H1 (cell line): ENCODE data around the gene SLIT3. TPM values are rescaled to one million over a fixed set of nuclear protein-coding genes. Genes with fewer than 3 reads are reported as not detected.

ENCODE experiments used
- CTCF ChIA-PET: fragments of 300-600 bp; sonication (Branson Sonifier 250); formaldehyde crosslinking; loops from one replicate; lab custom pipeline; 2021; ENCODE audit not compliant: partially characterized antibody; lab: Charles Lee
- POLR2A ChIA-PET: fragments of 300-600 bp; sonication (Branson Sonifier 250); formaldehyde crosslinking; loops from one replicate; lab custom pipeline; 2021; ENCODE audit warnings: inconsistent platforms; ENCODE audit not compliant: partially characterized antibody; lab: Charles Lee
- DNase-seq, 2 experiments: peaks; one replicate each; pipeline versions ENCODE4 v3.0.0 to v3.0.0-alpha.2; 2010 to 2022; ENCODE audit warnings: low spot score in 2 of 2, low read depth in 1 of 2, mixed read lengths in 1 of 2
- FAIRE-seq: peaks from 2 replicates; lab custom pipeline; 2011; peaks lifted over from hg19 to GRCh38; lab: Jason Lieb, UNC
- H2AFZ ChIP-seq: 2 replicates; pipeline ENCODE4 v1.8.1; 2012; ENCODE audit warnings: low read length, inconsistent platforms
- H2AK5ac ChIP-seq: 2 replicates; pipeline ENCODE4 v1.6.1; 2013; ENCODE audit warnings: low read depth, low read length
- H2BK120ac ChIP-seq: replicated peaks from 2 replicates; pipeline ENCODE3; 2013; ENCODE audit warnings: low read depth, low read length, inconsistent platforms
- H2BK12ac ChIP-seq: 2 replicates; pipeline ENCODE4 v1.6.1; 2013; ENCODE audit warnings: low read depth, low read length
- H2BK15ac ChIP-seq: 2 replicates; pipeline ENCODE4 v1.6.1; 2013; ENCODE audit warnings: low read length
- H2BK20ac ChIP-seq: 2 replicates; pipeline ENCODE4 v1.6.1; 2013; ENCODE audit warnings: low read length
- H2BK5ac ChIP-seq: 2 replicates; pipeline ENCODE4 v1.6.1; 2013; ENCODE audit warnings: low read depth, low read length
- H3K14ac ChIP-seq: 2 replicates; pipeline ENCODE4 v1.6.1; 2013; ENCODE audit warnings: inconsistent platforms; ENCODE audit not compliant: insufficient read length
- H3K18ac ChIP-seq: 2 replicates; pipeline ENCODE4 v1.6.1; 2013; ENCODE audit warnings: low read length; ENCODE audit errors: extremely low read depth
- H3K23ac ChIP-seq: 2 replicates; pipeline ENCODE4 v1.6.1; 2013; ENCODE audit warnings: inconsistent platforms; ENCODE audit not compliant: insufficient read length
- H3K23me2 ChIP-seq: 2 replicates; pipeline ENCODE4 v1.6.1; 2013; ENCODE audit warnings: low read depth, low read length
- H3K27ac ChIP-seq: 2 replicates; pipeline ENCODE4 v1.6.1; 2011; ENCODE audit warnings: low read depth, low read length, inconsistent platforms
- H3K27me3 ChIP-seq, 4 experiments: replicated peaks in 1 of 4; 1 replicate in 1 of 4; 2 replicates in 3 of 4; pipeline versions ENCODE4 v1.6.1 to v1.8.1; 2011 to 2013; ENCODE audit warnings: low read length in 3 of 4, mild to moderate bottlenecking in 3 of 4, inconsistent platforms in 2 of 4, mixed read lengths in 2 of 4, moderate library complexity in 1 of 4; ENCODE audit not compliant: control insufficient read depth in 3 of 4, insufficient read depth in 3 of 4; ENCODE audit errors: extremely low read depth in 1 of 4
- H3K36me3 ChIP-seq, 4 experiments: 2 replicates each; pipeline versions ENCODE4 v1.6.1 to v1.8.1; 2011 to 2013; ENCODE audit warnings: mild to moderate bottlenecking in 4 of 4, low read length in 3 of 4, moderate library complexity in 2 of 4, control low read depth in 1 of 4, inconsistent platforms in 1 of 4; ENCODE audit not compliant: insufficient read depth in 4 of 4, control insufficient read depth in 2 of 4
- H3K4ac ChIP-seq: replicated peaks from 2 replicates; pipeline ENCODE3; 2013; ENCODE audit warnings: low read length, low read depth, mixed read lengths, inconsistent platforms; ENCODE audit not compliant: insufficient read length
- H3K4me1 ChIP-seq, 4 experiments: replicated peaks in 1 of 4; 1 replicate in 1 of 4; 2 replicates in 3 of 4; pipeline versions ENCODE4 v1.6.1 to v1.8.1; 2011 to 2013; ENCODE audit warnings: low read length in 3 of 4, inconsistent platforms in 2 of 4, mixed read lengths in 1 of 4; ENCODE audit not compliant: insufficient read depth in 4 of 4, control insufficient read depth in 3 of 4
- H3K4me2 ChIP-seq, 2 experiments: 2 replicates each; pipeline versions ENCODE4 v1.6.1 to v1.8.1; 2011 to 2013; ENCODE audit warnings: low read depth in 2 of 2, low read length in 2 of 2, control low read depth in 1 of 2, inconsistent platforms in 1 of 2, mild to moderate bottlenecking in 1 of 2; ENCODE audit not compliant: insufficient read depth in 1 of 2
- H3K4me3 ChIP-seq, 4 experiments: fragments of 200-600, 300-600 bp in 1 of 4; sonication (generic), shearing (Covaris generic), sonication (Bioruptor Twin) in 1 of 4; 2 replicates each; pipeline versions ENCODE4 v1.5.1 to v1.8.1; 2011 to 2016; ENCODE audit warnings: low read length in 4 of 4, low read depth in 3 of 4, control low read depth in 2 of 4, inconsistent platforms in 2 of 4, mild to moderate bottlenecking in 2 of 4, mixed read lengths in 1 of 4, moderate library complexity in 1 of 4; ENCODE audit not compliant: insufficient read depth in 2 of 4; ENCODE audit errors: extremely low read depth in 1 of 4
- H3K56ac ChIP-seq: replicated peaks from 2 replicates; pipeline ENCODE3; 2013; ENCODE audit warnings: low read depth, mild to moderate bottlenecking, mixed read lengths, low read length, inconsistent platforms; ENCODE audit not compliant: insufficient read length
- H3K79me1 ChIP-seq: 2 replicates; pipeline ENCODE4 v1.6.1; 2013; ENCODE audit warnings: low read depth, low read length, control low read depth
- H3K79me2 ChIP-seq, 2 experiments: 2 replicates each; pipeline versions ENCODE4 v1.6.1 to v1.8.1; 2012 to 2013; ENCODE audit warnings: low read length in 2 of 2, mild to moderate bottlenecking in 2 of 2, inconsistent platforms in 1 of 2; ENCODE audit not compliant: insufficient read depth in 2 of 2, control insufficient read depth in 1 of 2
- H3K9ac ChIP-seq, 4 experiments: replicated peaks in 1 of 4; 1 replicate in 1 of 4; 2 replicates in 3 of 4; pipeline versions ENCODE4 v1.6.1 to v1.8.1; 2011 to 2013; ENCODE audit warnings: low read depth in 3 of 4, low read length in 3 of 4, control low read depth in 2 of 4, mild to moderate bottlenecking in 2 of 4, moderate library complexity in 2 of 4, inconsistent platforms in 1 of 4; ENCODE audit errors: extremely low read depth in 1 of 4
- H3K9me3 ChIP-seq, 2 experiments: 2 replicates each; pipeline versions ENCODE4 v1.6.1 to v1.8.1; 2012 to 2013; ENCODE audit warnings: mild to moderate bottlenecking in 2 of 2, moderate library complexity in 2 of 2, control low read depth in 1 of 2, inconsistent platforms in 1 of 2, low read depth in 1 of 2, low read length in 1 of 2, mixed read lengths in 1 of 2; ENCODE audit not compliant: insufficient read depth in 2 of 2
- H4K20me1 ChIP-seq, 2 experiments: replicated peaks in 1 of 2; 2 replicates each; pipeline versions ENCODE3 to v1.8.1; 2011 to 2013; ENCODE audit warnings: inconsistent platforms in 2 of 2, low read length in 2 of 2, mild to moderate bottlenecking in 1 of 2; ENCODE audit not compliant: insufficient read depth in 2 of 2, control insufficient read depth in 1 of 2
- H4K5ac ChIP-seq: 2 replicates; pipeline ENCODE4 v1.6.1; 2013; ENCODE audit warnings: low read length, low read depth, mixed read lengths, inconsistent platforms; ENCODE audit not compliant: insufficient read length
- H4K8ac ChIP-seq: 2 replicates; pipeline ENCODE4 v1.8.0; 2013; ENCODE audit warnings: mild to moderate bottlenecking, moderate library complexity, low read length, inconsistent platforms; ENCODE audit not compliant: insufficient read depth; ENCODE audit errors: extremely low read depth
- H4K91ac ChIP-seq: replicated peaks from 2 replicates; pipeline ENCODE3; 2013; ENCODE audit warnings: low read length, mixed read lengths, inconsistent platforms; ENCODE audit not compliant: insufficient read length
- CBX8 ChIP-seq: fragments of 300-800, 300-1000 bp; sonication (generic); IDR thresholded peaks from 2 replicates; pipeline ENCODE4 v1.7.1; 2016; ENCODE audit warnings: low read depth, low read length, borderline replicate concordance
- CEBPB ChIP-seq: IDR thresholded peaks from 2 replicates; pipeline ENCODE4 v1.6.1; 2012; ENCODE audit warnings: low read depth, low read length
- POU5F1 ChIP-seq: IDR thresholded peaks from 2 replicates; pipeline ENCODE4 v1.6.1; 2011; ENCODE audit warnings: low read depth, mild to moderate bottlenecking, low read length, moderate library complexity
- SIN3A ChIP-seq, 2 experiments: IDR thresholded peaks in 1 of 2; conservative IDR thresholded peaks in 1 of 2; 2 replicates each; pipeline ENCODE4 v1.6.1; 2011 to 2012; ENCODE audit warnings: low read length in 2 of 2, improper control_type of control experiment in 1 of 2, low read depth in 1 of 2, mild to moderate bottlenecking in 1 of 2
- SIRT6 ChIP-seq: IDR thresholded peaks from one replicate; pipeline ENCODE4 v1.7.1; 2012; ENCODE audit warnings: low read length, inconsistent platforms
- WGBS, 2 experiments: shearing (Covaris generic) in 1 of 2; methylation state at CpG; one replicate each; pipeline versions ENCODE4 v1.1.6 to v1.1.7; 2013 to 2015; ENCODE audit warnings: low lambda C conversion rate in 2 of 2, mixed read lengths in 2 of 2, inconsistent platforms in 1 of 2, low coverage in 1 of 2, missing lambda C conversion rate in 1 of 2; ENCODE audit not compliant: insufficient replicate concordance in 2 of 2, insufficient coverage in 1 of 2, insufficient read length in 1 of 2; ENCODE audit errors: extremely low coverage in 1 of 2, missing lambda C conversion rate in 1 of 2; 5-methylcytosine and 5-hydroxymethylcytosine counted together
- polyA plus RNA-seq, 7 experiments: library from polyadenylated mRNA; depleted of rRNA in 3 of 7; stranded (reverse) in 5 of 7; unstranded in 2 of 7; fragments of >200 nt in 5 of 7; fragments of 200-250 nt in 2 of 7; gene quantifications; 1 replicate in 5 of 7; 2 replicates in 1 of 7; 4 replicates in 1 of 7; pipeline versions ENCODE4 v1.2.1 to v1.2.3, GENCODE V29; 2011 to 2013; ENCODE audit warnings: missing spikeins in 2 of 7, mixed read lengths in 2 of 7
- total RNA-seq: library from RNA; stranded (reverse); fragmentation: NEBNext Ultra II Directional; extraction: Animal tissue kit (Norgen Biotek cat#: 25700); gene quantifications from 2 replicates; pipeline ENCODE4 v1.2.1, GENCODE V29; 2021

Gene SLIT3
- total and polyA plus RNA-seq, 2 of the 8 experiments (the other 6 are each of a cell fraction or from before 2014, with no cell fraction given) = 1.1 to 1.2 TPM

DNA sequence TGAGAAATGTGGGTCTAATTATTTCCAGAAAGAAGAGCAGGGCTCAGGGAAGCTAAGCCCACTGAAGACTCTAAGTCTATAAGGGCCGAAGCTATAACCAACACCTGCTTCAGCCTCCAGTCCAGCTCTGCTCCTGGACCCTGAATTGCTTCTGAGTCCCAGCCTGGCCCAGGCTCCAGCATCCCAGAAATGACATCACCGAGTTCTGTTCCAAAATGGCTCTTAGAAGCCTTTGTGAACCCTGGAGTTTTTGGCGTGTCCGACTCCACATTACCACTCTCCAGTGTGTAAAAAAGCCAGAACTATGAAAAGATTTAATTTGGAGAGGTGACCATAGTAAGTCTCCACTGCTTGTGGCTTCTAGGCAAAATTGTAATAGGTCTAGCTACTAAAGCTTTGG lies 289.9 kb downstream of the SLIT3 start:
- Histone ChIP-seq H2BK120ac (no peak overlapping the region), H3K4ac (no peak overlapping the region), H3K56ac (no peak overlapping the region), H3K4me1 (peaks cover 3 to 13% (median 8%) of the 10 kb centered on the region in 4 experiments), H4K20me1 (no peaks in the 10 kb centered on the region), H3K9ac (no peak overlapping the region), H3K23me2 (no peaks in the 10 kb centered on the region), H3K18ac (no peak overlapping the region), H3K36me3 (no peaks in the 10 kb centered on the region), H4K8ac (no peak overlapping the region), H3K79me1 (no peaks in the 10 kb centered on the region), H2BK12ac (no peak overlapping the region), H4K91ac (no peak overlapping the region), H2BK15ac (no peak overlapping the region), H2BK20ac (no peak overlapping the region), H3K9me3 (no peaks in the 10 kb centered on the region), H2AK5ac (no peak overlapping the region), H2BK5ac (no peak overlapping the region), H3K79me2 (no peaks in the 10 kb centered on the region), H4K5ac (no peak overlapping the region)
- DNase-seq (no peak), FAIRE-seq (no peak)
- POLR2A ChIA-PET = interaction anchor here (0.6 kb wide), 1 partner anchor 34 kb away, joined by 3 read pairs; no protein-coding TSS in a partner anchor
- CTCF ChIA-PET = interaction anchor here (0.8 to 2.0 kb wide), 3 partner anchors 33 to 570 kb away, joined by 3 to 5 read pairs (median 3); no protein-coding TSS in a partner anchor
- TF ChIP-seq SIN3A (conservative IDR thresholded peaks at IDR 0.05 in 1 of 2, IDR thresholded peaks at IDR 0.05 in 1 of 2; ENCODE audit: low read depth in 1 of 2, low read length in 2 of 2) (no peak), CEBPB (no peak), CBX8 (no peak), POU5F1 (no peak), SIRT6 (no peak)
- TF ChIP-seq, all 59 proteins: peak for 0
- Histone ChIP-seq H3K23ac (no peak overlapping the region), H3K4me2 (no peak overlapping the region), H3K14ac (no peak overlapping the region), H2AFZ (no peak overlapping the region), H3K27ac (no peak overlapping the region), H3K4me3 (no peak overlapping the region), H3K27me3 (no peaks in the 10 kb centered on the region)
- WGBS, 2 experiments = 98% methylated on average over 4 of the region's 4 CpGs; no CpG with 5 or more reads in 1 of the 2 experiments
